Subcutaneous abdominal adipose tissue (tissue), 5 donors: ENCODE measurements around the gene EXD3.
"Not testable (repeated sequence)": the region's sequence is repeated elsewhere in the genome, so short reads cannot be mapped to it uniquely, and the experiment has no call there.

Experiments
- H3K27ac ChIP-seq: one replicate; pipeline ENCODE4 v1.7.0; 2013; ENCODE audit warnings: low read depth, mild to moderate bottlenecking, inconsistent platforms, low read length, moderate library complexity
- H3K27me3 ChIP-seq, 5 donors: one replicate each; pipeline ENCODE4 v1.7.0; 2013; ENCODE audit warnings: low read length in 5 of 5, inconsistent platforms in 1 of 5; ENCODE audit not compliant: control insufficient read depth in 5 of 5, insufficient read depth in 4 of 5
- H3K36me3 ChIP-seq, 5 donors: one replicate each; pipeline ENCODE4 v1.7.0; 2013; ENCODE audit warnings: low read length in 5 of 5; ENCODE audit not compliant: control insufficient read depth in 5 of 5, insufficient read depth in 5 of 5
- H3K4me1 ChIP-seq, 5 donors: one replicate each; pipeline ENCODE4 v1.7.0; 2013; ENCODE audit warnings: low read length in 5 of 5, mild to moderate bottlenecking in 3 of 5, moderate library complexity in 1 of 5; ENCODE audit not compliant: control insufficient read depth in 5 of 5, insufficient read depth in 5 of 5
- H3K4me3 ChIP-seq, 5 donors: one replicate each; pipeline ENCODE4 v1.7.0; 2013; ENCODE audit warnings: low read length in 5 of 5, low read depth in 1 of 5
- H3K9ac ChIP-seq, 5 donors: one replicate each; pipeline ENCODE4 v1.7.0; 2013; ENCODE audit warnings: low read length in 5 of 5, mild to moderate bottlenecking in 4 of 5, moderate library complexity in 3 of 5
- H3K9me3 ChIP-seq, 5 donors: one replicate each; pipeline ENCODE4 v1.7.0; 2013; ENCODE audit warnings: low read length in 5 of 5; ENCODE audit not compliant: control insufficient read depth in 5 of 5
- donor health status: healthy.
- donor health status: healthy.
- donor health status: healthy.
- donor health status: healthy.
- donor health status: healthy.

EXD3 gene

GRCh38 chr9:137339045-137339907 lies 83.7 kb downstream of the EXD3 start:
- no peak overlapping the region for H3K27ac ChIP-seq
- H3K27me3 ChIP-seq, result no peaks in the 10 kb centered on the region
- H3K9me3 ChIP-seq, result peaks cover 3 to 19% (median 9%) of the 10 kb centered on the region in 5 donors
- H3K4me3 ChIP-seq, result no peak overlapping the region
- no peak overlapping the region for H3K9ac ChIP-seq
- peaks cover 0 to 6% (median 0%) of the 10 kb centered on the region in 5 donors for H3K36me3 ChIP-seq
- H3K4me1 ChIP-seq, result peaks cover 0 to 7% (median 0%) of the 10 kb centered on the region in 5 donors

GRCh38 chr9:137336735-137337134 lies 86.2 kb downstream of the EXD3 start:
- H3K4me1 ChIP-seq, result peaks cover 0 to 7% (median 0%) of the 10 kb centered on the region in 5 donors
- peaks cover 0 to 11% (median 3%) of the 10 kb centered on the region in 5 donors for H3K9me3 ChIP-seq
- peaks cover 0 to 6% (median 2%) of the 10 kb centered on the region in 5 donors for H3K36me3 ChIP-seq
- H3K4me3 ChIP-seq, result no peak overlapping the region
- H3K9ac ChIP-seq, result no peak overlapping the region
- no peaks in the 10 kb centered on the region for H3K27me3 ChIP-seq
- no peak overlapping the region for H3K27ac ChIP-seq

GRCh38 chr9:137333016-137333671 lies 89.8 kb downstream of the EXD3 start:
- Histone ChIP-seq H3K27ac (no peak overlapping the region), H3K9me3 (peaks cover 0 to 11% (median 3%) of the 10 kb centered on the region in 5 donors), H3K27me3 (no peaks in the 10 kb centered on the region), H3K36me3 (peaks cover 0 to 6% (median 2%) of the 10 kb centered on the region in 5 donors), H3K9ac (no peak overlapping the region), H3K4me1 (no peaks in the 10 kb centered on the region), H3K4me3 (no peak overlapping the region)

- Histone ChIP-seq H3K27ac (no peak overlapping the region), H3K9me3 (peaks cover 0 to 8% (median 3%) of the 10 kb centered on the region in 5 donors), H3K9ac (no peak overlapping the region), H3K4me3 (no peak overlapping the region), H3K27me3 (no peaks in the 10 kb centered on the region), H3K4me1 (no peaks in the 10 kb centered on the region), H3K36me3 (peaks cover 0 to 6% (median 2%) of the 10 kb centered on the region in 5 donors)
Observed at GRCh38 chr9:137331929-137332328, 91.0 kb downstream of the EXD3 start.

- H3K4me3 ChIP-seq, result no peak overlapping the region
- H3K36me3 ChIP-seq, result peaks cover 0 to 6% (median 0%) of the 10 kb centered on the region in 5 donors
- no peaks in the 10 kb centered on the region for H3K9me3 ChIP-seq
- H3K27me3 ChIP-seq, result no peaks in the 10 kb centered on the region
- no peak overlapping the region for H3K27ac ChIP-seq
- H3K4me1 ChIP-seq, result no peaks in the 10 kb centered on the region
- no peak overlapping the region for H3K9ac ChIP-seq
Observed at GRCh38 chr9:137330689-137331088, 92.3 kb downstream of the EXD3 start.

- not testable (repeated sequence) for H3K4me3 ChIP-seq, H3K36me3 ChIP-seq, H3K4me1 ChIP-seq, H3K27ac ChIP-seq, H3K9ac ChIP-seq, H3K9me3 ChIP-seq, H3K27me3 ChIP-seq
Observed at GRCh38 chr9:137329590-137329989, 93.4 kb downstream of the EXD3 start.

- H3K9ac ChIP-seq, H3K9me3 ChIP-seq, H3K27me3 ChIP-seq, H3K4me1 ChIP-seq, H3K4me3 ChIP-seq, H3K27ac ChIP-seq, H3K36me3 ChIP-seq: not testable (repeated sequence)
Observed at GRCh38 chr9:137327641-137328550, 95.1 kb downstream of the EXD3 start.

- peaks cover 0 to 7% (median 1%) of the 10 kb centered on the region in 5 donors for H3K4me1 ChIP-seq
- no peak overlapping the region for H3K27ac ChIP-seq
- no peak overlapping the region for H3K9ac ChIP-seq
- H3K36me3 ChIP-seq, result no peaks in the 10 kb centered on the region
- H3K4me3 ChIP-seq, result no peak overlapping the region
- no peaks in the 10 kb centered on the region for H3K27me3 ChIP-seq
- H3K9me3 ChIP-seq, result no peaks in the 10 kb centered on the region
Observed at GRCh38 chr9:137326445-137327065, 96.4 kb downstream of the EXD3 start.

- no peaks in the 10 kb centered on the region for H3K9me3 ChIP-seq
- H3K4me1 ChIP-seq, result peaks cover 1 to 14% (median 4%) of the 10 kb centered on the region in 5 donors
- no peak overlapping the region for H3K27ac ChIP-seq
- H3K36me3 ChIP-seq, result no peaks in the 10 kb centered on the region
- H3K9ac ChIP-seq, result no peak overlapping the region
- H3K4me3 ChIP-seq, result no peak overlapping the region
- no peaks in the 10 kb centered on the region for H3K27me3 ChIP-seq
Observed at GRCh38 chr9:137325799-137326198, 97.2 kb downstream of the EXD3 start.
